Naive B cell (primary cell): ENCODE data around the gene ADK. TPM values are rescaled to one million over a fixed set of nuclear protein-coding genes. Genes with fewer than 3 reads are reported as not detected.

Experiments used
- ATAC-seq, 2 donors: fragments of 150-1000 bp; cut with Tn5 transposase; 2 replicates each; pipeline ENCODE4 v1.10.0; 2021; ENCODE audit warnings: low read depth in 2 of 2, mild to moderate bottlenecking in 2 of 2, moderate library complexity in 2 of 2
- DNase-seq: peaks from one replicate; pipeline ENCODE4 v3.0.0; 2022
- H3K27ac Mint-ChIP-seq, 6 donors: one replicate each; pipeline ENCODE4 v1.8.0; 2020 to 2022; ENCODE audit warnings: mild to moderate bottlenecking in 6 of 6, mixed read lengths in 6 of 6, moderate library complexity in 5 of 6, inconsistent platforms in 2 of 6
- H3K27me3 Mint-ChIP-seq, 3 donors: one replicate each; pipeline ENCODE4 v1.8.0; 2021 to 2022; ENCODE audit warnings: mixed read lengths in 3 of 3, mild to moderate bottlenecking in 1 of 3
- H3K36me3 Mint-ChIP-seq, 2 donors: one replicate each; pipeline ENCODE4 v1.8.0; 2020 to 2022; ENCODE audit warnings: mixed read lengths in 2 of 2, inconsistent platforms in 1 of 2, mild to moderate bottlenecking in 1 of 2
- H3K4me1 Mint-ChIP-seq, 3 donors: one replicate each; pipeline ENCODE4 v1.8.0; 2020 to 2022; ENCODE audit warnings: mixed read lengths in 3 of 3, inconsistent platforms in 1 of 3, mild to moderate bottlenecking in 1 of 3, moderate library complexity in 1 of 3
- H3K4me3 Mint-ChIP-seq, 8 donors: one replicate each; pipeline ENCODE4 v1.8.0; 2020 to 2022; ENCODE audit warnings: mild to moderate bottlenecking in 8 of 8, mixed read lengths in 8 of 8, moderate library complexity in 8 of 8, inconsistent platforms in 2 of 8
- H3K9me3 Mint-ChIP-seq, 7 donors: one replicate each; pipeline ENCODE4 v1.8.0; 2020 to 2022; ENCODE audit warnings: mixed read lengths in 7 of 7, mild to moderate bottlenecking in 5 of 7, inconsistent platforms in 2 of 7, moderate library complexity in 1 of 7
- polyA plus RNA-seq, 6 donors: library from polyadenylated mRNA; unstranded; fragments of 300-500 nt; fragmentation: Illumina TruSeq; gene quantifications; one replicate each; pipeline ENCODE4 v1.2.3, GENCODE V29; 2021; ENCODE audit warnings: low read depth in 6 of 6

ADK gene
- polyA plus RNA-seq, 6 donors from 2014 or later, result 240 to 379 (median 288) TPM

- no peak for ATAC-seq
- H3K36me3 Mint-ChIP-seq, result no peaks in the 10 kb centered on the region
- no peaks in the 10 kb centered on the region for H3K27me3 Mint-ChIP-seq
- H3K4me3 Mint-ChIP-seq, result no peak overlapping the region
- H3K4me1 Mint-ChIP-seq, result peaks cover 0 to 3% (median 0%) of the 10 kb centered on the region in 3 donors
- no peaks in the 10 kb centered on the region for H3K9me3 Mint-ChIP-seq
- H3K27ac Mint-ChIP-seq, result no peak overlapping the region
- DNase-seq, result no peak
Measured at GRCh38 chr10:74745449-74745848, 594.4 kb downstream of the ADK start.

DNA sequence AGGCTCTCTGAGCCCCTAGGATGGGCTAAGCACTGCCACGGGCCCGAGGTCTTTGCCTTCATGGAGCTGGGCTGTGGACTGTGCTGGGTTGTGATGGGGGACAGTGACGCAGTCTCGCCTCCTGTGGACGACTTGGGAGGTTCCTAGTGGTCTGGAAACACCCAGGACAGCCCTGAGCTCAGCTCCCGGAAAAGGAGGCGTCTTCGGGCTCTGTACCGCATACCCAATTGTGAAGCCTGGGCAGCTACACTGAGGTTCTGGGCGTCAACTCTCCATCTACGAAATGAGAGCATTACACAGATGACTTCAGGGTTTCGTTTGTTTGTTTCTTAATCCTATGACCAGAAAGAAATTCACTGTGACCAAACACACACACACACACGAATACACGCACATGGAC is 595.8 kb downstream of the ADK start:
- H3K9me3 Mint-ChIP-seq, result no peaks in the 10 kb centered on the region
- no peak overlapping the region for H3K27ac Mint-ChIP-seq
- no peaks in the 10 kb centered on the region for H3K27me3 Mint-ChIP-seq
- peaks cover 0 to 10% (median 0%) of the 10 kb centered on the region in 3 donors for H3K4me1 Mint-ChIP-seq
- ATAC-seq (no peak), DNase-seq (no peak)
- no peaks in the 10 kb centered on the region for H3K36me3 Mint-ChIP-seq
- H3K4me3 Mint-ChIP-seq, result no peak overlapping the region

DNA sequence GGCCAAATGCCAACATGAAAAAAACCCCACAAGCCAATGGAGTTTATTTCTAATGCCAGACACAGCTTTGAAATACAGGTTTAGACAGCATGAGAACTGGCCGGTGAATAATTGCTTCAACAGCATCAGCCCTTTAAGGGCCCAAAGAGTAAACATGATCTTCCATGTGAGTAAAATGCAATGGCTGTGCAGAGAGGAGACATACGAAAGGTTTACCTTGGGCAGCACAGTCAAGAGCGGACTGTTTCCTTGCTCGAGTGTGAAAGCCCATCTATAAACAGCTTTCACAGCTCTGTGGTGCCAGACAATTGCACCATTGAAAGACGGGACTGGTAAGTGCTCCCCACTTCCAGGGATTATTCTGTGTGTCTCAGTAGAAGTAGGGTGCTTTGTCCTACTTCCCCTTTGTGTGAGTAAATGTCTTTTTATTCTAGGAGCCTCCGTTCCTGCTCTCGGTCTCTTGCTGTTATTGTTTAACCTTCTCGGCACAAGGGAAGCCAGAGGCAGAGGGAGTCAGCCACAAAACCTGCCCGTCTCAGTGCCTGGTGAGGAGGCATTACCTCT is 597.5 kb downstream of the ADK start:
- DNase-seq (no peak), ATAC-seq (no peak)
- H3K27ac Mint-ChIP-seq, result peak overlapping the region in 1 of 6 donors; percentile 18

DNA sequence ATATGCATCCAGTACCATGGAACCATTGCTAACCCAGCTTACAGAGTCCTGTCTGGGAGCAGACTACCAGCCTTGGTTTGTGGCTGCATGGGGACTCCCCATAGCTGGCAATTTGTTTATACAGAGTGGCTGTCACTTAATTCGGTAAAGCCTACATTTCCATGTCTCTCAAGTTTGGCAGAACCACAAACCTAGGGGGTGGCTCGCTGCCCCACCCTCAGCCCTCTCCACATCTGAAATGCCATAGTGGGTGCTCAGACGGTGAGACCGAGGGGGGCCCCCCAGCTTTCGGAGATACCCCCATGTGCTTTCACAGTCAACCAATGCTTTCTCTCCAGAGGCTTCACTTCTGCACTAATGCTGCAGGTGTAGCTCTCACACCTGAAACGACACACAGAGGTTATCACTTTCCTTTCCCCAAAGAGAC is 599.8 kb downstream of the ADK start:
- Mint-ChIP-seq H3K27me3 (no peaks in the 10 kb centered on the region), H3K36me3 (no peaks in the 10 kb centered on the region), H3K4me3 (no peak overlapping the region), H3K27ac (peak overlapping the region in 1 of 6 donors; percentile 39), H3K9me3 (no peaks in the 10 kb centered on the region), H3K4me1 (peaks cover 0 to 13% (median 0%) of the 10 kb centered on the region in 3 donors)
- DNase-seq (no peak), ATAC-seq (peak; percentile 55 to 67)

More for the DNA sequence above, 597.5 kb downstream of the ADK start:
- Mint-ChIP-seq H3K9me3 (no peaks in the 10 kb centered on the region), H3K36me3 (no peaks in the 10 kb centered on the region), H3K27me3 (no peaks in the 10 kb centered on the region), H3K4me1 (peaks cover 0 to 13% (median 0%) of the 10 kb centered on the region in 3 donors), H3K4me3 (no peak overlapping the region)

GRCh38 chr10:74752371-74753040 is 601.5 kb downstream of the ADK start:
- H3K36me3 Mint-ChIP-seq, result no peaks in the 10 kb centered on the region

DNA sequence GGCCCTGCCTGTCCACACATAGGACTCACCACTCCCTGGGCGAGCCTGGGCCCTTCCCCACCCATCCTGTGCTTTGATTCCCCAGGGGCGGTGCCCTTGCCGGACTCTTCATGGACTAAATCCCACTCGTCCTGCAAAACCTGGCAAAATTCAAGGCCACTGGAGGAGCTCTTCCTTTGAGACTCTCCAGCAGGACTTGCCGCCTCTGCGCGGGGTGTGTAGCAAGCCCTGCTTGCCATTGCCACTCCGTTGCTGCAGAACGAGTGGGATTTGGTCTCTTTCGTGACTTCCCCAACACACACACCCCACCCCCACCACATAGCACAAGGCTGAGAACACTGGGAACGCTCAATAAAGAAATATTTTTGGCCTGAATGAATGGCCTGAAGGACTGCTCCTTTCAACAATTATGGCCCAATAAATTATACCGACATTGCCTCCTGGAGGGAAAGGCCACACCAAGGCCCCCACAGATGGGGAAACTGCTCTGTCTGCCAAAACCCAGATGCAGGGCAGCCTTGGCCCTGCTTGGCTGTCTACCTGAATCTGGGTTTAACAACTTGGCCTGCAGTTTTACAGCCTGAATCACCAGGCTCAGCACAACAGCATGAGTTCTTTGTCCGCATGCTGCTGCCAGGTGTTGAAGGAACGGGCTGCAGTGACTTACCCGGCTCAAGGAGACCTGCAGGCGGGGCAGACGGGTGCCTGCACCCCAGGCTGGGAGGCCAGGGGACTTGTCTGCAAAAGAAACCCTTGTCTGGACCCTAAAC is 602.6 kb downstream of the ADK start:
- H3K9me3 Mint-ChIP-seq, result no peaks in the 10 kb centered on the region
- H3K4me3 Mint-ChIP-seq, result peak overlapping the region in 1 of 8 donors; percentile 25
- ATAC-seq, result no peak

More at GRCh38 chr10:74752371-74753040, 601.5 kb downstream of the ADK start:
- Mint-ChIP-seq H3K4me3 (no peak overlapping the region), H3K27ac (no peak overlapping the region), H3K9me3 (no peaks in the 10 kb centered on the region), H3K27me3 (no peaks in the 10 kb centered on the region), H3K4me1 (peaks cover 0 to 13% (median 0%) of the 10 kb centered on the region in 3 donors)
- no peak for ATAC-seq
- DNase-seq, result no peak

GRCh38 chr10:74754381-74754821 is 603.4 kb downstream of the ADK start:
- H3K4me3 Mint-ChIP-seq, result no peak overlapping the region
- DNase-seq (no peak), ATAC-seq (no peak)
- H3K4me1 Mint-ChIP-seq, result peaks cover 0 to 13% (median 0%) of the 10 kb centered on the region in 3 donors
- no peaks in the 10 kb centered on the region for H3K36me3 Mint-ChIP-seq
- no peaks in the 10 kb centered on the region for H3K9me3 Mint-ChIP-seq
- H3K27ac Mint-ChIP-seq, result no peak overlapping the region
- H3K27me3 Mint-ChIP-seq, result no peaks in the 10 kb centered on the region

More for the DNA sequence above, 602.6 kb downstream of the ADK start:
- Mint-ChIP-seq H3K27me3 (no peaks in the 10 kb centered on the region), H3K36me3 (no peaks in the 10 kb centered on the region), H3K27ac (peak overlapping the region in 2 of 6 donors; percentile 30 to 52), H3K4me1 (peaks cover 0 to 13% (median 0%) of the 10 kb centered on the region in 3 donors)
- DNase-seq, result no peak

DNA sequence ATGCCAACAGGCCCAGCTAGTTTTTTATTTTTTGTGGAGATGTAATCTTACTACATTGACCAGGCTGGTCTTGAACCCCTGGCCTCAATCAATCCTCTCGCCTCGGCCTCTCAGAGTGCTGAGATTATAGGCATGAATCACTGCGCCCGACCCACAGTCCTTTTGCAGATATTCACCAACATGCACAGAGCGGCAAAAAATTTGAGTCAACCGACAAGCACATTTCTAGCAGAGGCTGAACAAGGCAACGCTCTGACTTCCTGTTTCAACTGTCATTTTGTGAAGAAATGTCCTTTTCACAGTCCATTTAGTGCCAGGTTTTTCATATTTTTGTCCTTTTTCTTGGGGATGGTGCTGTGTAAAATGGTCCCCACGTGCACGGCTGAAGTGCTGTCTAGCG is 604.3 kb downstream of the ADK start:
- H3K27ac Mint-ChIP-seq, result peak overlapping the region in 1 of 6 donors; percentile 64
- no peaks in the 10 kb centered on the region for H3K27me3 Mint-ChIP-seq
- H3K9me3 Mint-ChIP-seq, result no peaks in the 10 kb centered on the region
- no peak for DNase-seq
- H3K36me3 Mint-ChIP-seq, result no peaks in the 10 kb centered on the region
- no peak for ATAC-seq
- peaks cover 0 to 13% (median 0%) of the 10 kb centered on the region in 3 donors for H3K4me1 Mint-ChIP-seq
- no peak overlapping the region for H3K4me3 Mint-ChIP-seq

Other genes with a start within 250 kb of the ADK start
- under 1 TPM in 1 of 6 donors, not detected in 5; 0.12 TPM for gene PLAU, start 240.1 kb upstream of the ADK start, polyA plus RNA-seq
- gene VCL, start 153.1 kb upstream of the ADK start, polyA plus RNA-seq, result 10 to 100 TPM; 17.1 to 27.6 (median 25.2) TPM
- gene AP3M1, start 393 bp upstream of the ADK start, polyA plus RNA-seq, result 10 to 100 TPM; 28.8 to 40.8 (median 32.9) TPM